ENCODE results near the gene MEGF10. TPM values are rescaled to one million over a fixed set of nuclear protein-coding genes. Genes with fewer than 3 reads are reported as not detected.

Gene MEGF10
- total RNA-seq, 4 donors from 2014 or later: 0.57 to 6.0 (median 4.3) TPM

DNA sequence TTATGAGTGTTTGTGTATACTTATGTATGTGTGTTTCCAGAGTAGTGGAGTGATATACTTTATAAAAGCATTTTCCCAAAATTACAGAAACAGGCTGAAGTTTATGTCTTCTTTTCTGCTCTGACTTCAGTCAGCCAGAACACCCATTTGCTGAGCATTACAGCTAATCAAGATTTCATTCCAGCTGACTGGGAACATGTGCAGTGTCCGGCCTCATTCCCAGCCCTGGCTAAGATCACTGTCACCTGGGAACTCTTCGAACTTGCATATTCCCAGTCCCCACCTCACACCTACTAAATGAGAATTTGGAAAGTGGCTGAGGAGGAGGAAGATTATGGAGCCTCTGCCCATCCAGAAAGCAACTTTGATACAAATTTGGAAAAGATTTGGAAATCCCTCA is 136.1 kb downstream of the MEGF10 start:
- intact Hi-C loops (cut with DNase I; ENCODE audit: low total_unique reads): no loop called here
- DNase-seq (ENCODE audit: low spot score in 2 of 2): no peak
- H3K4me3 ChIP-seq (ENCODE audit: low read depth, poor library complexity, severe bottlenecking): no peak overlapping the region
- WGBS, 2 donors: 77 to 79% methylated on average over 2 of the region's 2 CpGs
- TF ChIP-seq POLR2A (IDR thresholded peaks at IDR 0.05): no peak
- TF ChIP-seq, protein P1, sequence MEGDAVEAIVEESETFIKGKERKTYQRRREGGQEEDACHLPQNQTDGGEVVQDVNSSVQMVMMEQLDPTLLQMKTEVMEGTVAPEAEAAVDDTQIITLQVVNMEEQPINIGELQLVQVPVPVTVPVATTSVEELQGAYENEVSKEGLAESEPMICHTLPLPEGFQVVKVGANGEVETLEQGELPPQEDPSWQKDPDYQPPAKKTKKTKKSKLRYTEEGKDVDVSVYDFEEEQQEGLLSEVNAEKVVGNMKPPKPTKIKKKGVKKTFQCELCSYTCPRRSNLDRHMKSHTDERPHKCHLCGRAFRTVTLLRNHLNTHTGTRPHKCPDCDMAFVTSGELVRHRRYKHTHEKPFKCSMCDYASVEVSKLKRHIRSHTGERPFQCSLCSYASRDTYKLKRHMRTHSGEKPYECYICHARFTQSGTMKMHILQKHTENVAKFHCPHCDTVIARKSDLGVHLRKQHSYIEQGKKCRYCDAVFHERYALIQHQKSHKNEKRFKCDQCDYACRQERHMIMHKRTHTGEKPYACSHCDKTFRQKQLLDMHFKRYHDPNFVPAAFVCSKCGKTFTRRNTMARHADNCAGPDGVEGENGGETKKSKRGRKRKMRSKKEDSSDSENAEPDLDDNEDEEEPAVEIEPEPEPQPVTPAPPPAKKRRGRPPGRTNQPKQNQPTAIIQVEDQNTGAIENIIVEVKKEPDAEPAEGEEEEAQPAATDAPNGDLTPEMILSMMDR (IDR thresholded peaks at IDR 0.05): no peak

DNA sequence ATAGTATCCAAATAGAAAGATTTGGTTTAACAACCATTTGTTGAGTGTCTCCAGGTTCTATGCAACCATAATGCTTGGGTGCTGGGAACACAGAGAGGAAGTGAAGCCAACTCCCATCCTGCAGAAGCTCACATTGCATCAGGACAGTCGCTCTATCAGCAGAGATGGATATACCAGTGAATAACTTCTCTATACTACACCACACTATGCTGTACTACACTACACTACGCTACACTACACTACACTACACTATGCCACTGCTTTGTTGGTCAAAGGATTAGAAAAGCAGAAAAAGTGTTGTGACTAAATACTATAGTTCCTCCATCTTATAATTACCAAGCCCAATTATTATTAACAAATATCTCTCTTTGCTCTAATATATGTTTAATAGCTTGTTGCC is 137.7 kb downstream of the MEGF10 start:
- no peak for DNase-seq (ENCODE audit: low spot score in 2 of 2)
- WGBS, 2 donors: 90 to 92% methylated on average over 2 of the region's 2 CpGs
- TF ChIP-seq, protein P1 (IDR thresholded peaks at IDR 0.05): no peak
- TF ChIP-seq POLR2A (IDR thresholded peaks at IDR 0.05): no peak
- intact Hi-C loops (cut with DNase I; ENCODE audit: low total_unique reads): no loop called here
- H3K4me3 ChIP-seq (ENCODE audit: low read depth, poor library complexity, severe bottlenecking): no peak overlapping the region

DNA sequence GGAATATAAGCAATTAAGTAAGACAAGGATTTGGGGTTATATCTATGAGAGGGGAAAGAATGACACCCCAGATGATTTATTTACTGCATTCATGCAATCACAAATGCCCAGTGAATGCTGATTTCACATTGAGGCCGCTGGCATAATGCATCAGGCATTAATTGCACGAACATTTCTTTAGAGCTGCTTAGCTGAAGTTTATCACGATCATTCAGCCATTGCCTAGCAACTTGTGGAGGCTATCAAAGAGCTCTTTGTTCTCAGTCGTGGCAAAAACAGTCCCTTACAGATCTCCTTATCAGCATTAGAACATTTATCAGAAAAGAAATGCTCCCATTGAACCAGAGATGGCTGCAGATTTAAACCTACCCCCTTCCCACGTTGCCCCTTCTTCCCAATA is 138.2 kb downstream of the MEGF10 start:
- WGBS, 2 donors: 62 to 67% methylated on average over 5 of the region's 5 CpGs
- intact Hi-C loops (cut with DNase I; ENCODE audit: low total_unique reads): no loop called here
- H3K4me3 ChIP-seq (ENCODE audit: low read depth, poor library complexity, severe bottlenecking): no peak overlapping the region
- TF ChIP-seq, protein P1 (IDR thresholded peaks at IDR 0.05): no peak
- TF ChIP-seq POLR2A (IDR thresholded peaks at IDR 0.05): no peak
- DNase-seq (ENCODE audit: low spot score in 2 of 2): no peak

DNA sequence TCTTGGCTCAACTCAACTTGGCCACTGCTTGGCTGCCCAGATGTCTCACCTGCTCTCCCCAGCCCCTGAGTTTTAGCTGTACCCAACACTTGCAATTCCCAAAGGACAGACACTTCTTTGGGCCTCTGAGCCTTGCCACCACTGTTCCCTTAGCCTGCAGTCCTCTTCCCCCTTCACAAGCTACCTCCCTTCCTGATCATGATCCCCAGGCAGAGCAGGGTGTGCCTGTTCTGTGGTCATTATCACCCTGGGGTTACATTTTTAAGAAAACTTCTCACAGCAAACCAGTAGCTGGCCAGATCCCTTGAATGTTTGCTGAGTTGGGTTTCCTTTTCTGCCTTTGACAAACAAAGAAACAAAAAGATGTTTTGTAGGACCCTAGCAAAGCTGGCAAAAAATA is 139.3 kb downstream of the MEGF10 start:
- H3K4me3 ChIP-seq (ENCODE audit: low read depth, poor library complexity, severe bottlenecking): no peak overlapping the region
- intact Hi-C loops (cut with DNase I; ENCODE audit: low total_unique reads): no loop called here
- TF ChIP-seq POLR2A (IDR thresholded peaks at IDR 0.05): no peak
- TF ChIP-seq, protein P1 (IDR thresholded peaks at IDR 0.05): no peak
- DNase-seq (ENCODE audit: low spot score in 2 of 2): no peak

DNA sequence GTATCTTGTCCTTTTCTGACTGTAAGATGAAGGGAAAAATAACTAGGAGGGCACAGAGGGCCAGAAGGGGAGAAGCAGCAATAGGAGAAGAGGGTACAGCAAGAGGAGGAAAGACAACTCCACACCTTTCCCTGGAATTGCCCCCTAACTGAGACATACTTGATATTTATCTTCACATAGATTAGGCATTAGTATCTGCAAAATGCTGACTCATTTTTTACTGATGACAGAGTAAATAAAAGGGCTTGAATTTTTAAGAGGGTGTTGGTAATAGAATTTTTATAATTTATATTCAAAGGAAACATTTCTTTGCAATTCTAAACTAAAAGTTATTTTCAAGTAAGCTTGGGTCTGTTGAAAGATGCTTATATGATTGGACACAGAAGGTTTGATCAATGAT is 140.0 kb downstream of the MEGF10 start:
- intact Hi-C loops (cut with DNase I; ENCODE audit: low total_unique reads): no loop called here
- TF ChIP-seq, protein P1 (IDR thresholded peaks at IDR 0.05): no peak
- no peak for TF ChIP-seq POLR2A (IDR thresholded peaks at IDR 0.05)
- H3K4me3 ChIP-seq (ENCODE audit: low read depth, poor library complexity, severe bottlenecking): no peak overlapping the region
- no peak for DNase-seq (ENCODE audit: low spot score in 2 of 2)

DNA sequence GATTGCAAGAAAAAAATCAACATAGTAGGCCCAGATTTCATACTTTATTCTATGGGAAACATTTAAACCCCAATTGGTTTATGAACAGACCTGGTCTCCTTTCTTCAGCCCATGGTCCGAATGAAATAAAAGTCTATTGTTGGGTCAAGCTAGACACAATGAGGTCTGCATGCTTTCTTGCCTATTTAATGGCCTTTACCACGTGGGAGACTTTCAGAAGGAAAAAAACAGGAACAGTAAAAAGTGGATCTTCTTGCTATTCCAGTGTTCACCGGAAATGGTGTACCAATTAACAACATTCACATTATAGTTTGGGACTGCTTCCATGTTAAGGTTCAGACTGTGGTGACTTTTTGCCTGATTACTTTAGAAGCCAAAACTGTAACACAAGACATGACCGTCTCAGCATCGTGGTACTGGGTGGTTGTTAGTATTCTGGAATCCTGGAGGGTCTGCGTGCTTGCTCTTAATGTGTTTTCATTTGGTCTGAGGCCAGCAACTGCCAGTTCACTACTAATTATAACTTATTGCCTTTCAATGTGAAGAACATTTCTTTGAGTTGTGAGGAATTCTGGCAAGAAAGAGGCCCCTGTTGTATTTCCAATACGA is 141.5 kb downstream of the MEGF10 start:
- no peak for DNase-seq (ENCODE audit: low spot score in 2 of 2)
- no peak overlapping the region for H3K4me3 ChIP-seq (ENCODE audit: low read depth, poor library complexity, severe bottlenecking)
- 48 to 56% methylated on average over 7 of the region's 7 CpGs for WGBS, 2 donors
- TF ChIP-seq, protein P1 (IDR thresholded peaks at IDR 0.05): no peak
- TF ChIP-seq POLR2A (IDR thresholded peaks at IDR 0.05): no peak
- intact Hi-C loops (cut with DNase I; ENCODE audit: low total_unique reads): no loop called here
